HL-60 (cell line): Measurements from ENCODE around the gene FHIT.

ENCODE experiments used
- DNase-seq, 2 experiments: peaks; one replicate each; pipeline ENCODE4 v3.0.0-alpha.2; 2010 to 2020; ENCODE audit warnings: low read depth in 1 of 2, low spot score in 1 of 2
- H3K27ac ChIP-seq: fragments of 250-450 bp; sonication (Bioruptor Pico); replicated peaks from 2 replicates; pipeline ENCODE4 v1.5.1; 2020; ENCODE audit warnings: mild to moderate bottlenecking, moderate library complexity
- H3K27me3 ChIP-seq: fragments of 250-450 bp; sonication (Bioruptor Pico); 2 replicates; pipeline ENCODE4 v1.5.1; 2021; ENCODE audit warnings: mild to moderate bottlenecking, moderate library complexity; ENCODE audit not compliant: insufficient read depth, poor library complexity, severe bottlenecking
- H3K4me3 ChIP-seq: replicated peaks from 2 replicates; pipeline ENCODE4 v1.5.1; 2011; ENCODE audit warnings: mild to moderate bottlenecking, control low read depth, low read length; ENCODE audit not compliant: insufficient read depth
- GABPA ChIP-seq: IDR thresholded peaks from 2 replicates; pipeline ENCODE4 v1.6.1; 2012; ENCODE audit warnings: low read depth
- POLR2AphosphoS5 ChIP-seq: IDR thresholded peaks from 2 replicates; pipeline ENCODE4 v1.6.1; 2012; ENCODE audit warnings: low read depth
- SPI1 ChIP-seq: IDR thresholded peaks from 2 replicates; pipeline ENCODE4 v1.6.1; 2012; ENCODE audit warnings: low read depth, mild to moderate bottlenecking, borderline replicate concordance
- TF ChIP-seq, protein P1 (sequence below): IDR thresholded peaks from 2 replicates; pipeline ENCODE4 v1.6.1; 2012; ENCODE audit warnings: low read depth; ENCODE audit not compliant: insufficient replicate concordance
- TF ChIP-seq, protein P2 (sequence below): IDR thresholded peaks from one replicate; pipeline ENCODE4 v1.5.1; 2011; ENCODE audit warnings: low read length, control low read depth, inconsistent platforms; ENCODE audit not compliant: insufficient read depth

The FHIT gene

DNA sequence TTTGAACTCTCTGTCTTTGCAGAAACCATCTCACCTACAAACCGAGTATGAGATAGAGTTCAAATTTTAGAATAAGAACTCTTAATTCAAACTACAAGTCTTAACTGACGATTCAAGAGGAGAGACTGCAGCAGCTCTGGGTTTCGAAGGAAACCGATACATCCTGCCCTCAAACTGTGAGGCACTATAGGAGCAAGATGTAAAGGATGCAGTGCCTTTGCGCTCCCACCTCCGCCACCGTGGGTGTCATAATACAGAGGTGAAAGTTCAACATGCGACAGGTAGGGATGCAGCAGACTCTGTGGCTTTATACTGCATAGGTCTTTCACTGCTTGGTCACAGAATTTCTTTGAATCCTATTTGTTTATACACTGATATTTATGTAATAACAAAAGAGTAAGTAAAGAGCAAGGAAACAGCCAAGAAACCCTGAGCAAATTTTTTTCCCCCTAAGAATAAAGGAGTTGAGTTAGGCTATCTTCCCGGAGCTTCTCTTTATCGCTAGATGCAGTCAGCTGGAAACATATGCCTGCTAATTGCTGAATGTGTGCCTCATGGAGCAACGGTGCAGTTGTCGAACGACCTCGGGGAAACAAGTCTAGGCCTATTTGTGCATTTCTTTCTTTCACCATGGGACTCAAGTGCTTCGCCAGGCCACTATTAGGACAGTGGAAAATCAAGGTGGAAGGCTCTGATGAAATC lies 1103.9 kb downstream of the FHIT start:
- H3K27me3 ChIP-seq: no peaks in the 10 kb centered on the region
- no peak overlapping the region for H3K27ac ChIP-seq
- TF ChIP-seq, protein P1, sequence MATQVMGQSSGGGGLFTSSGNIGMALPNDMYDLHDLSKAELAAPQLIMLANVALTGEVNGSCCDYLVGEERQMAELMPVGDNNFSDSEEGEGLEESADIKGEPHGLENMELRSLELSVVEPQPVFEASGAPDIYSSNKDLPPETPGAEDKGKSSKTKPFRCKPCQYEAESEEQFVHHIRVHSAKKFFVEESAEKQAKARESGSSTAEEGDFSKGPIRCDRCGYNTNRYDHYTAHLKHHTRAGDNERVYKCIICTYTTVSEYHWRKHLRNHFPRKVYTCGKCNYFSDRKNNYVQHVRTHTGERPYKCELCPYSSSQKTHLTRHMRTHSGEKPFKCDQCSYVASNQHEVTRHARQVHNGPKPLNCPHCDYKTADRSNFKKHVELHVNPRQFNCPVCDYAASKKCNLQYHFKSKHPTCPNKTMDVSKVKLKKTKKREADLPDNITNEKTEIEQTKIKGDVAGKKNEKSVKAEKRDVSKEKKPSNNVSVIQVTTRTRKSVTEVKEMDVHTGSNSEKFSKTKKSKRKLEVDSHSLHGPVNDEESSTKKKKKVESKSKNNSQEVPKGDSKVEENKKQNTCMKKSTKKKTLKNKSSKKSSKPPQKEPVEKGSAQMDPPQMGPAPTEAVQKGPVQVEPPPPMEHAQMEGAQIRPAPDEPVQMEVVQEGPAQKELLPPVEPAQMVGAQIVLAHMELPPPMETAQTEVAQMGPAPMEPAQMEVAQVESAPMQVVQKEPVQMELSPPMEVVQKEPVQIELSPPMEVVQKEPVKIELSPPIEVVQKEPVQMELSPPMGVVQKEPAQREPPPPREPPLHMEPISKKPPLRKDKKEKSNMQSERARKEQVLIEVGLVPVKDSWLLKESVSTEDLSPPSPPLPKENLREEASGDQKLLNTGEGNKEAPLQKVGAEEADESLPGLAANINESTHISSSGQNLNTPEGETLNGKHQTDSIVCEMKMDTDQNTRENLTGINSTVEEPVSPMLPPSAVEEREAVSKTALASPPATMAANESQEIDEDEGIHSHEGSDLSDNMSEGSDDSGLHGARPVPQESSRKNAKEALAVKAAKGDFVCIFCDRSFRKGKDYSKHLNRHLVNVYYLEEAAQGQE: no peak
- TF ChIP-seq SPI1 (no peak), GABPA (no peak), POLR2AphosphoS5 (no peak)
- TF ChIP-seq, protein P2, sequence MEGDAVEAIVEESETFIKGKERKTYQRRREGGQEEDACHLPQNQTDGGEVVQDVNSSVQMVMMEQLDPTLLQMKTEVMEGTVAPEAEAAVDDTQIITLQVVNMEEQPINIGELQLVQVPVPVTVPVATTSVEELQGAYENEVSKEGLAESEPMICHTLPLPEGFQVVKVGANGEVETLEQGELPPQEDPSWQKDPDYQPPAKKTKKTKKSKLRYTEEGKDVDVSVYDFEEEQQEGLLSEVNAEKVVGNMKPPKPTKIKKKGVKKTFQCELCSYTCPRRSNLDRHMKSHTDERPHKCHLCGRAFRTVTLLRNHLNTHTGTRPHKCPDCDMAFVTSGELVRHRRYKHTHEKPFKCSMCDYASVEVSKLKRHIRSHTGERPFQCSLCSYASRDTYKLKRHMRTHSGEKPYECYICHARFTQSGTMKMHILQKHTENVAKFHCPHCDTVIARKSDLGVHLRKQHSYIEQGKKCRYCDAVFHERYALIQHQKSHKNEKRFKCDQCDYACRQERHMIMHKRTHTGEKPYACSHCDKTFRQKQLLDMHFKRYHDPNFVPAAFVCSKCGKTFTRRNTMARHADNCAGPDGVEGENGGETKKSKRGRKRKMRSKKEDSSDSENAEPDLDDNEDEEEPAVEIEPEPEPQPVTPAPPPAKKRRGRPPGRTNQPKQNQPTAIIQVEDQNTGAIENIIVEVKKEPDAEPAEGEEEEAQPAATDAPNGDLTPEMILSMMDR: no peak
- DNase-seq: no peak
- no peak overlapping the region for H3K4me3 ChIP-seq

DNA sequence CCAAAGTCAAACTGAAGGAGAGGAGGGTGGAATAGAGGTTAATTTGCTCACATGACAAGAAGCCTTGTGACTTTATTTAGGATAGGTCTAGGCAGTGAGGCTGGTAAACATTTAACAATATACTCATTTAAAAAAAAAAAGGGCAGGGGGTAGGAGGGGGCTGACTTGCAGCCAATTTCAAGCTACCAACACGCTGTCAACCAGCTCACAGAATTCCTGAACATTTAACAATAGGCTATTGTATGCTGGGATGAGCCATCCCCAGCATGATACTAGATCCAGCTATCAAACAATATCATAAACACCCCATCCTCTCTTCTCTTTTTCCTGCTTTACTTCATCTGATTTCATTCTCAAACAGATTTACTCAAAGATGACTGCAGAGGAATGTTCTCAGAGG lies 1105.1 kb downstream of the FHIT start:
- no peak for TF ChIP-seq SPI1
- no peak for TF ChIP-seq GABPA
- TF ChIP-seq, protein P2: no peak
- TF ChIP-seq POLR2AphosphoS5: no peak
- TF ChIP-seq, protein P1: no peak
- H3K27me3 ChIP-seq: no peaks in the 10 kb centered on the region
- no peak overlapping the region for H3K27ac ChIP-seq
- no peak for DNase-seq
- H3K4me3 ChIP-seq: no peak overlapping the region

DNA sequence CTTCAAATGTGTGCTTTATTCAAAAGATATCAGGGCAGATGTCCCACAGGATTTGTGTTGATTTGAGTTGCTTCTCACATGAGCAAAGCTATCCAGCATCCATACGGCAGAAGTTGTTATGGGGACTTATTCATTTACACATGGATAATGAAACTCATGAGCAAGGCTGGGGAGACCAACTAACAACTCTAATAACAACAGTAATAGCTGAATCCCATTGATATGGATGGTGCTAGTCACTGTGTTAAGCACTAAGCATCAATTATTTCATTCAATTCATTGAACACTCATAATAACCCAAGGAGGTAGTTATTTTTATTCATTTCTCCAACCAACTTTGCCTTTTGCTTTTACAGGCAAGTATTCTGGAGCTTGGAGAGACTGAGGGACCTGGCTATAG lies 1107.2 kb downstream of the FHIT start:
- no peaks in the 10 kb centered on the region for H3K27me3 ChIP-seq
- DNase-seq: no peak
- TF ChIP-seq, protein P2: no peak
- TF ChIP-seq, protein P1: no peak
- no peak for TF ChIP-seq POLR2AphosphoS5
- no peak for TF ChIP-seq SPI1
- no peak for TF ChIP-seq GABPA
- H3K27ac ChIP-seq: no peak overlapping the region
- H3K4me3 ChIP-seq: no peak overlapping the region
